H9 (cell line): Measurements from ENCODE around the gene AREG. TPM values are rescaled to one million over a fixed set of nuclear protein-coding genes. Genes with fewer than 3 reads are reported as not detected.

Experiments used
- DNase-seq: peaks from one replicate; pipeline ENCODE4 v3.0.0-alpha.2; 2017
- H2AFZ ChIP-seq: one replicate; pipeline ENCODE4 v1.6.1; 2013; ENCODE audit warnings: mild to moderate bottlenecking, low read length, control low read depth, moderate library complexity
- H2AK5ac ChIP-seq: 2 replicates; pipeline ENCODE4 v1.6.1; 2013; ENCODE audit warnings: low read length, control low read depth, mixed read lengths; ENCODE audit not compliant: insufficient read length
- H2BK120ac ChIP-seq: one replicate; pipeline ENCODE4 v1.6.1; 2013; ENCODE audit warnings: low read depth, mild to moderate bottlenecking, low read length, control low read depth, inconsistent platforms; ENCODE audit not compliant: poor library complexity, severe bottlenecking
- H2BK12ac ChIP-seq: 2 replicates; pipeline ENCODE4 v1.6.1; 2013; ENCODE audit warnings: low read length, control low read depth, mixed read lengths, low read depth; ENCODE audit not compliant: insufficient read length
- H2BK15ac ChIP-seq: 2 replicates; pipeline ENCODE4 v1.6.1; 2013; ENCODE audit warnings: low read depth, low read length, control low read depth
- H2BK20ac ChIP-seq: one replicate; pipeline ENCODE4 v1.6.1; 2013; ENCODE audit warnings: low read depth, mild to moderate bottlenecking, low read length, control low read depth, inconsistent platforms; ENCODE audit not compliant: poor library complexity, severe bottlenecking
- H2BK5ac ChIP-seq: 2 replicates; pipeline ENCODE4 v1.6.1; 2013; ENCODE audit warnings: low read length, control low read depth, mixed read lengths; ENCODE audit not compliant: insufficient read length
- H3K14ac ChIP-seq: 2 replicates; pipeline ENCODE4 v1.6.1; 2013; ENCODE audit warnings: low read length, control low read depth; ENCODE audit not compliant: insufficient read depth
- H3K18ac ChIP-seq: 2 replicates; pipeline ENCODE4 v1.6.1; 2013; ENCODE audit warnings: low read depth, mild to moderate bottlenecking, mixed read lengths, low read length, control low read depth; ENCODE audit not compliant: insufficient read length
- H3K23ac ChIP-seq: 2 replicates; pipeline ENCODE4 v1.6.1; 2013; ENCODE audit warnings: low read length, control low read depth, mixed read lengths, low read depth; ENCODE audit not compliant: insufficient read length
- H3K23me2 ChIP-seq: 2 replicates; pipeline ENCODE4 v1.6.1; 2013; ENCODE audit warnings: low read depth, mild to moderate bottlenecking, mixed read lengths, low read length, control low read depth; ENCODE audit not compliant: insufficient read length, poor library complexity, severe bottlenecking
- H3K27ac ChIP-seq: 2 replicates; pipeline ENCODE4 v1.5.1; 2013; ENCODE audit warnings: low read length, control low read depth, mixed read lengths, low read depth; ENCODE audit not compliant: insufficient read length
- H3K27me3 ChIP-seq: 2 replicates; pipeline ENCODE4 v1.6.1; 2013; ENCODE audit warnings: low read length, control low read depth, inconsistent platforms; ENCODE audit not compliant: insufficient read depth
- H3K4ac ChIP-seq: 2 replicates; pipeline ENCODE4 v1.6.1; 2013; ENCODE audit warnings: low read depth, mild to moderate bottlenecking, control low read depth, inconsistent platforms, low read length, moderate library complexity
- H3K4me1 ChIP-seq: 2 replicates; pipeline ENCODE4 v1.6.1; 2013; ENCODE audit warnings: low read length, control low read depth, inconsistent platforms; ENCODE audit not compliant: insufficient read depth
- H3K4me2 ChIP-seq: 2 replicates; pipeline ENCODE4 v1.6.1; 2013; ENCODE audit warnings: low read length, control low read depth, mixed read lengths; ENCODE audit not compliant: insufficient read length, insufficient read depth
- H3K56ac ChIP-seq: 2 replicates; pipeline ENCODE4 v1.6.1; 2013; ENCODE audit warnings: low read depth, mild to moderate bottlenecking, mixed read lengths, low read length, control low read depth; ENCODE audit not compliant: insufficient read length
- H3K79me1 ChIP-seq: 2 replicates; pipeline ENCODE4 v1.6.1; 2013; ENCODE audit warnings: low read depth, mild to moderate bottlenecking, moderate library complexity, low read length, control low read depth, inconsistent platforms; ENCODE audit not compliant: insufficient read depth, poor library complexity, severe bottlenecking
- H3K79me2 ChIP-seq: 2 replicates; pipeline ENCODE4 v1.6.1; 2013; ENCODE audit warnings: low read length, control low read depth, inconsistent platforms; ENCODE audit not compliant: insufficient read depth
- H3K9ac ChIP-seq: 2 replicates; pipeline ENCODE4 v1.6.1; 2013; ENCODE audit warnings: low read length, control low read depth, mixed read lengths; ENCODE audit not compliant: insufficient read length; ENCODE audit errors: extremely low read depth
- H3K9me3 ChIP-seq: one replicate; pipeline ENCODE4 v1.6.1; 2013; ENCODE audit warnings: low read depth, low read length, inconsistent platforms; ENCODE audit not compliant: control insufficient read depth
- H3T11ph ChIP-seq: one replicate; pipeline ENCODE4 v1.6.1; 2013; ENCODE audit warnings: mild to moderate bottlenecking, low read length, control low read depth, inconsistent platforms
- H4K20me1 ChIP-seq: one replicate; pipeline ENCODE4 v1.6.1; 2013; ENCODE audit not compliant: control insufficient read depth, insufficient read length, insufficient read depth
- H4K5ac ChIP-seq: 2 replicates; pipeline ENCODE4 v1.6.1; 2013; ENCODE audit warnings: low read depth, mild to moderate bottlenecking, mixed read lengths, low read length, control low read depth; ENCODE audit not compliant: insufficient read length
- H4K8ac ChIP-seq: replicated peaks from 2 replicates; pipeline ENCODE4 v1.6.1; 2013; ENCODE audit warnings: low read length, control low read depth, mixed read lengths, low read depth; ENCODE audit not compliant: insufficient read length
- H4K91ac ChIP-seq: 2 replicates; pipeline ENCODE4 v1.6.1; 2013; ENCODE audit warnings: low read depth, mild to moderate bottlenecking, moderate library complexity, mixed read lengths, low read length, control low read depth; ENCODE audit not compliant: insufficient read length
- H3K27ac Mint-ChIP-seq, 3 experiments: 2 replicates in 2 of 3; 3 replicates in 1 of 3; pipeline ENCODE4 v1.8.0; 2020 to 2021; ENCODE audit warnings: mixed read lengths in 3 of 3, mild to moderate bottlenecking in 1 of 3, moderate library complexity in 1 of 3
- H3K27me3 Mint-ChIP-seq: 2 replicates; pipeline ENCODE4 v1.8.0; 2021; ENCODE audit warnings: low read depth, mild to moderate bottlenecking, moderate library complexity, mixed read lengths
- H3K36me3 Mint-ChIP-seq, 3 experiments: 2 replicates in 2 of 3; 3 replicates in 1 of 3; pipeline ENCODE4 v1.8.0; 2020 to 2021; ENCODE audit warnings: low read depth in 3 of 3, mixed read lengths in 3 of 3; ENCODE audit not compliant: insufficient read depth in 1 of 3
- H3K4me1 Mint-ChIP-seq, 2 experiments: 2 replicates each; pipeline ENCODE4 v1.8.0; 2020; ENCODE audit warnings: mixed read lengths in 2 of 2
- H3K4me3 Mint-ChIP-seq, 2 experiments: 2 replicates in 1 of 2; 3 replicates in 1 of 2; pipeline ENCODE4 v1.8.0; 2020 to 2021; ENCODE audit warnings: mild to moderate bottlenecking in 2 of 2, mixed read lengths in 2 of 2, moderate library complexity in 1 of 2
- H3K9me3 Mint-ChIP-seq, 2 experiments: 2 replicates in 1 of 2; 3 replicates in 1 of 2; pipeline ENCODE4 v1.8.0; 2020; ENCODE audit warnings: mild to moderate bottlenecking in 2 of 2, mixed read lengths in 2 of 2, moderate library complexity in 1 of 2
- CTCF ChIP-seq: fragments of 200-600 bp; sonication (generic); conservative IDR thresholded peaks from 3 replicates; pipeline ENCODE4 v1.8.0; 2021; ENCODE audit warnings: antibody characterized with exemption, mild to moderate bottlenecking
- WGBS: extraction: QIAGEN DNeasy Blood & Tissue Kit; methylation state at CpG from one replicate; pipeline ENCODE4 v1.1.7; 2013; ENCODE audit warnings: missing lambda C conversion rate, low lambda C conversion rate, mixed read lengths; ENCODE audit not compliant: insufficient read length; ENCODE audit errors: extremely low coverage; 5-methylcytosine and 5-hydroxymethylcytosine counted together
- total RNA-seq: library from RNA; stranded (reverse); gene quantifications from 2 replicates; pipeline ENCODE4 v1.2.1, GENCODE V29; 2021

The AREG gene
- total RNA-seq, 1 experiment from 2014 or later = 0.28 TPM

- no peak overlapping the region for H3K56ac ChIP-seq
- TF ChIP-seq CTCF = no peak
- H4K8ac ChIP-seq = no peak overlapping the region
Observed at GRCh38 chr4:74453829-74454742, 9.2 kb downstream of the AREG start.

More at GRCh38 chr4:74453829-74454742, 9.2 kb downstream of the AREG start:
- no peak overlapping the region for H2AK5ac ChIP-seq
- WGBS = no CpG with 5 or more reads among the region's 6 CpGs
- no peak overlapping the region for H3K4ac ChIP-seq
- H2BK20ac ChIP-seq = no peak overlapping the region
- H2BK5ac ChIP-seq = no peak overlapping the region
- no peaks in the 10 kb centered on the region for H4K20me1 ChIP-seq
- no peak overlapping the region for H3K9ac ChIP-seq
- peaks cover 2% of the 10 kb centered on the region; the same call in 1 of the 2 replicates for H3K4me1 ChIP-seq
- Mint-ChIP-seq H3K27me3 (no peaks in the 10 kb centered on the region), H3K4me1 (peaks cover 9 to 14% of the 10 kb centered on the region in 2 experiments), H3K36me3 (no peaks in the 10 kb centered on the region), H3K9me3 (no peaks in the 10 kb centered on the region; a peak in 1 of 5 replicates), H3K27ac (no peak overlapping the region), H3K4me3 (no peak overlapping the region)
- no peak overlapping the region for H3K18ac ChIP-seq
- H2BK120ac ChIP-seq = no peak overlapping the region
- H2AFZ ChIP-seq = no peak overlapping the region
- no peak overlapping the region for H2BK12ac ChIP-seq
- no peaks in the 10 kb centered on the region for H3K27me3 ChIP-seq
- DNase-seq = no peak
- H3K79me2 ChIP-seq = no peaks in the 10 kb centered on the region
- H3K9me3 ChIP-seq = no peaks in the 10 kb centered on the region
- no peak overlapping the region for H3K14ac ChIP-seq
- no peak overlapping the region for H3K4me2 ChIP-seq
- H3K79me1 ChIP-seq = no peaks in the 10 kb centered on the region
- no peak overlapping the region for H3K27ac ChIP-seq
- H4K5ac ChIP-seq = no peak overlapping the region
- H3K23ac ChIP-seq = no peak overlapping the region
- no peak overlapping the region for H2BK15ac ChIP-seq
- H4K91ac ChIP-seq = no peak overlapping the region
- H3T11ph ChIP-seq = no peak overlapping the region
- H3K23me2 ChIP-seq = no peaks in the 10 kb centered on the region
